ACC112 (cell line): ENCODE measurements around the gene TNRC18.
"Not testable (repeated sequence)": the region's sequence is repeated elsewhere in the genome, so short reads cannot be mapped to it uniquely, and the experiment has no call there.

Experiments
- H2AFZ ChIP-seq: fragments of 200-600 bp; sonication (generic); one replicate; pipeline ENCODE4 v1.6.0; 2017; ENCODE audit warnings: antibody characterized with exemption, low read length; ENCODE audit not compliant: unreplicated experiment
- H3K27ac ChIP-seq: fragments of 200-600 bp; sonication (generic); 2 replicates; pipeline ENCODE4 v1.5.1; 2014; ENCODE audit warnings: low read depth, mild to moderate bottlenecking, antibody characterized with exemption, low read length, moderate library complexity
- H3K27me3 ChIP-seq: fragments of 200-600 bp; sonication (generic); 2 replicates; pipeline ENCODE4 v1.6.1; 2014; ENCODE audit warnings: mild to moderate bottlenecking, antibody characterized with exemption, low read length, moderate library complexity, mixed read lengths; ENCODE audit not compliant: insufficient read depth
- H3K36me3 ChIP-seq: fragments of 200-600 bp; sonication (generic); 2 replicates; pipeline ENCODE4 v1.6.1; 2016; ENCODE audit warnings: mild to moderate bottlenecking, antibody characterized with exemption, low read length, moderate library complexity, mixed read lengths; ENCODE audit not compliant: insufficient read depth
- H3K4me1 ChIP-seq: fragments of 200-600 bp; sonication (generic); one replicate; pipeline ENCODE4 v1.6.1; 2016; ENCODE audit warnings: low read length, mixed read lengths; ENCODE audit not compliant: insufficient read depth, unreplicated experiment, control insufficient read depth
- H3K4me3 ChIP-seq: fragments of 200-600 bp; sonication (generic); 2 replicates; pipeline ENCODE4 v1.5.1; 2014; ENCODE audit warnings: mild to moderate bottlenecking, low read depth, low read length
- H3K79me2 ChIP-seq: fragments of 200-600 bp; sonication (generic); one replicate; pipeline ENCODE4 v1.6.0; 2016; ENCODE audit warnings: low read length; ENCODE audit not compliant: control insufficient read depth, unreplicated experiment, insufficient read depth

Gene TNRC18

GRCh38 chr7:5287373-5287772, 136.3 kb downstream of the TNRC18 start:
- H3K27me3 ChIP-seq, H3K4me1 ChIP-seq, H3K27ac ChIP-seq, H3K4me3 ChIP-seq, H3K79me2 ChIP-seq, H2AFZ ChIP-seq, H3K36me3 ChIP-seq: not testable (repeated sequence)

- no peak overlapping the region for H3K4me3 ChIP-seq
These were observed 136.7 kb downstream of the TNRC18 start for GRCh38 chr7:5286933-5287332.

GRCh38 chr7:5284304-5285281, 139.0 kb downstream of the TNRC18 start:
- Histone ChIP-seq H3K27me3 (peaks cover 7% of the 10 kb centered on the region; the same call in 1 of the 2 replicates), H3K36me3 (no peaks in the 10 kb centered on the region), H3K4me3 (no peak overlapping the region), H3K27ac (no peak overlapping the region), H2AFZ (no peak overlapping the region), H3K79me2 (no peaks in the 10 kb centered on the region), H3K4me1 (no peaks in the 10 kb centered on the region)

More at GRCh38 chr7:5286933-5287332, 136.7 kb downstream of the TNRC18 start:
- H3K27me3 ChIP-seq: peaks cover 7% of the 10 kb centered on the region; the same call in 1 of the 2 replicates
- H3K36me3 ChIP-seq: no peaks in the 10 kb centered on the region
- H2AFZ ChIP-seq: no peak overlapping the region
- H3K79me2 ChIP-seq: no peaks in the 10 kb centered on the region
- H3K27ac ChIP-seq: no peak overlapping the region
- no peaks in the 10 kb centered on the region for H3K4me1 ChIP-seq

GRCh38 chr7:5283421-5284303, 140.0 kb downstream of the TNRC18 start:
- peak overlapping the region; percentile 63 for H3K4me3 ChIP-seq
- no peak overlapping the region for H2AFZ ChIP-seq
- no peak overlapping the region for H3K27ac ChIP-seq
- peaks cover 7% of the 10 kb centered on the region; the same call in 1 of the 2 replicates for H3K27me3 ChIP-seq
- no peaks in the 10 kb centered on the region for H3K36me3 ChIP-seq
- H3K4me1 ChIP-seq: no peaks in the 10 kb centered on the region
- H3K79me2 ChIP-seq: no peaks in the 10 kb centered on the region

GRCh38 chr7:5282543-5283316, 140.9 kb downstream of the TNRC18 start, which contains the start of gene SLC29A4:
SLC29A4 (plus strand) TSS chr7:5282943; CDS start chr7:5287817, 4,874 bp downstream.
- Histone ChIP-seq H3K27ac (no peak within 1 kb of the TSS), H3K4me3 (peak within 1 kb of the TSS; percentile 63), H3K27me3 (peaks cover 7% of the 10 kb centered on the region; the same call in 1 of the 2 replicates), H3K79me2 (no peaks in the 10 kb centered on the region), H3K4me1 (no peaks in the 10 kb centered on the region), H2AFZ (no peak within 1 kb of the TSS), H3K36me3 (no peaks in the 10 kb centered on the region)

GRCh38 chr7:5281598-5282500, 141.8 kb downstream of the TNRC18 start:
- H3K4me1 ChIP-seq, H3K36me3 ChIP-seq, H3K27me3 ChIP-seq, H3K27ac ChIP-seq, H3K79me2 ChIP-seq, H2AFZ ChIP-seq, H3K4me3 ChIP-seq: not testable (repeated sequence)

GRCh38 chr7:5279734-5280133, 143.9 kb downstream of the TNRC18 start:
- Histone ChIP-seq H2AFZ (no peak overlapping the region), H3K4me1 (no peaks in the 10 kb centered on the region), H3K36me3 (no peaks in the 10 kb centered on the region), H3K4me3 (no peak overlapping the region), H3K27me3 (peaks cover 7% of the 10 kb centered on the region; the same call in 1 of the 2 replicates), H3K79me2 (no peaks in the 10 kb centered on the region), H3K27ac (no peak overlapping the region)

GRCh38 chr7:5278766-5279165, 144.9 kb downstream of the TNRC18 start:
- H3K4me1 ChIP-seq: no peaks in the 10 kb centered on the region
- H3K79me2 ChIP-seq: no peaks in the 10 kb centered on the region
- no peak overlapping the region for H3K4me3 ChIP-seq
- H3K27ac ChIP-seq: no peak overlapping the region
- H2AFZ ChIP-seq: no peak overlapping the region
- H3K36me3 ChIP-seq: no peaks in the 10 kb centered on the region
- H3K27me3 ChIP-seq: peaks cover 6% of the 10 kb centered on the region; the same call in 1 of the 2 replicates

- no peaks in the 10 kb centered on the region for H3K36me3 ChIP-seq
- no peaks in the 10 kb centered on the region for H3K79me2 ChIP-seq
- H3K27ac ChIP-seq: no peak overlapping the region
- H3K4me1 ChIP-seq: no peaks in the 10 kb centered on the region
- no peak overlapping the region for H3K4me3 ChIP-seq
- no peak overlapping the region for H2AFZ ChIP-seq
- no peaks in the 10 kb centered on the region for H3K27me3 ChIP-seq
These were observed 147.0 kb downstream of the TNRC18 start for GRCh38 chr7:5276611-5277010.
